ENCODE data around the gene E2F1.

DNA sequence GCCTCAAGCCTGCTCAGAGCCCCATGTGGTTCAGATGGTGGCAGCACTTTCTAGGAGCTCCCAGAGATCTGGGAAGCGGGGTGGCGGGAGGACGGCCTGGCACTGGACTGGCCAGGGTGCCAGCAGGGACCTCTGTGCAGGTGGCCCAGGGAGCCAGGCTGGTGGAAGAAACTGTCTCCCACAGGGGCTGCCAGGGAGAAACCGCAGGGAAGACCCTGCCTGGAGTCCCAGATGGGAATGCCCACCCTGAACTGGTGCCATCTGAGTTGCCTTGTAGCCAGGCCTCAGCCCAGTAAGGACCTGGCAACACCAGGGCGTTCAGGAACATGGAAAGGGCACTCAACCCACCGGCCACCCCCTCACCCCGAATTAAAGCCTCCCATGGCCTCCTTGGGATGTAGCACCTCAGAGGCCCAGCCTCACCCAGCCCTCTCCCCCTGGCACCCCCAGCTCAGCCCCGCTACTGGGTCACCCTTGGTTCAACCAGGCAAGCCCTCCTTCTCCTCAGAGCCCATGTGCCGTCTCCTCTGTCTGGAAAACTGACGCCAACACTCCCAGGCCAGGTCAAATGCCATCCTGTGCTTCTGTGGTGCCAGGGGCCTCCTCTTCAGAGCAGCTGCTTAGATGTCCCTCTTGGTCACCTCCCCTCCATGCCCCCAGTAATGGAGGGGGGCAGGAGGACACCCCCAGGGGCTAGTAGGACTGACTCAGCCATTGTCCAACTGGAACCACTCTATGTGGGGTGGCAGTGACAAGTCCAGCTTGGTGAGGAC is 30.0 kb downstream of the E2F1 start:
- TF ChIP-seq POLR2A (IDR thresholded peaks at IDR 0.05), result no peak
- TF ChIP-seq, protein P1, sequence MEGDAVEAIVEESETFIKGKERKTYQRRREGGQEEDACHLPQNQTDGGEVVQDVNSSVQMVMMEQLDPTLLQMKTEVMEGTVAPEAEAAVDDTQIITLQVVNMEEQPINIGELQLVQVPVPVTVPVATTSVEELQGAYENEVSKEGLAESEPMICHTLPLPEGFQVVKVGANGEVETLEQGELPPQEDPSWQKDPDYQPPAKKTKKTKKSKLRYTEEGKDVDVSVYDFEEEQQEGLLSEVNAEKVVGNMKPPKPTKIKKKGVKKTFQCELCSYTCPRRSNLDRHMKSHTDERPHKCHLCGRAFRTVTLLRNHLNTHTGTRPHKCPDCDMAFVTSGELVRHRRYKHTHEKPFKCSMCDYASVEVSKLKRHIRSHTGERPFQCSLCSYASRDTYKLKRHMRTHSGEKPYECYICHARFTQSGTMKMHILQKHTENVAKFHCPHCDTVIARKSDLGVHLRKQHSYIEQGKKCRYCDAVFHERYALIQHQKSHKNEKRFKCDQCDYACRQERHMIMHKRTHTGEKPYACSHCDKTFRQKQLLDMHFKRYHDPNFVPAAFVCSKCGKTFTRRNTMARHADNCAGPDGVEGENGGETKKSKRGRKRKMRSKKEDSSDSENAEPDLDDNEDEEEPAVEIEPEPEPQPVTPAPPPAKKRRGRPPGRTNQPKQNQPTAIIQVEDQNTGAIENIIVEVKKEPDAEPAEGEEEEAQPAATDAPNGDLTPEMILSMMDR (IDR thresholded peaks at IDR 0.05), result no peak
